GM06990 (cell line): Measurements from ENCODE around the gene PDGFA.

Experiments used
- DNase-seq: peaks from one replicate; pipeline ENCODE4 v3.0.0-alpha.2; 2011; ENCODE audit not compliant: insufficient read length; ENCODE audit errors: extremely low read depth
- H3K27me3 ChIP-seq: replicated peaks from 2 replicates; pipeline ENCODE4 v1.6.0; 2011; ENCODE audit warnings: low read length; ENCODE audit not compliant: control insufficient read depth, insufficient read depth
- H3K36me3 ChIP-seq: 2 replicates; pipeline ENCODE4 v1.5.1; 2011; ENCODE audit warnings: low read length; ENCODE audit not compliant: control insufficient read depth, insufficient read depth
- H3K4me3 ChIP-seq: replicated peaks from 2 replicates; pipeline ENCODE4 v1.5.1; 2011; ENCODE audit warnings: low read depth, mild to moderate bottlenecking, control low read depth, low read length
- TF ChIP-seq, protein P1 (sequence below): IDR thresholded peaks from 2 replicates; pipeline ENCODE4 v1.5.1; 2011; ENCODE audit warnings: low read length, control low read depth, mild to moderate bottlenecking, inconsistent platforms; ENCODE audit not compliant: insufficient read depth, poor library complexity, severe bottlenecking

Gene PDGFA

GRCh38 chr7:515628-516027, 4.0 kb downstream of the PDGFA start:
- DNase-seq, result no peak
- H3K4me3 ChIP-seq, result no peak overlapping the region
- H3K27me3 ChIP-seq, result no peaks in the 10 kb centered on the region; the same call in 1 of the 2 replicates
- TF ChIP-seq, protein P1, sequence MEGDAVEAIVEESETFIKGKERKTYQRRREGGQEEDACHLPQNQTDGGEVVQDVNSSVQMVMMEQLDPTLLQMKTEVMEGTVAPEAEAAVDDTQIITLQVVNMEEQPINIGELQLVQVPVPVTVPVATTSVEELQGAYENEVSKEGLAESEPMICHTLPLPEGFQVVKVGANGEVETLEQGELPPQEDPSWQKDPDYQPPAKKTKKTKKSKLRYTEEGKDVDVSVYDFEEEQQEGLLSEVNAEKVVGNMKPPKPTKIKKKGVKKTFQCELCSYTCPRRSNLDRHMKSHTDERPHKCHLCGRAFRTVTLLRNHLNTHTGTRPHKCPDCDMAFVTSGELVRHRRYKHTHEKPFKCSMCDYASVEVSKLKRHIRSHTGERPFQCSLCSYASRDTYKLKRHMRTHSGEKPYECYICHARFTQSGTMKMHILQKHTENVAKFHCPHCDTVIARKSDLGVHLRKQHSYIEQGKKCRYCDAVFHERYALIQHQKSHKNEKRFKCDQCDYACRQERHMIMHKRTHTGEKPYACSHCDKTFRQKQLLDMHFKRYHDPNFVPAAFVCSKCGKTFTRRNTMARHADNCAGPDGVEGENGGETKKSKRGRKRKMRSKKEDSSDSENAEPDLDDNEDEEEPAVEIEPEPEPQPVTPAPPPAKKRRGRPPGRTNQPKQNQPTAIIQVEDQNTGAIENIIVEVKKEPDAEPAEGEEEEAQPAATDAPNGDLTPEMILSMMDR, result no peak
- H3K36me3 ChIP-seq, result peaks cover 2% of the 10 kb centered on the region

GRCh38 chr7:514651-515598, 4.7 kb downstream of the PDGFA start:
- Histone ChIP-seq H3K27me3 (no peaks in the 10 kb centered on the region), H3K36me3 (peaks cover 4% of the 10 kb centered on the region), H3K4me3 (no peak overlapping the region; the same call in 1 of the 2 replicates)
- DNase-seq, result no peak
- TF ChIP-seq, protein P1, result no peak

- Histone ChIP-seq H3K4me3 (no peak overlapping the region), H3K27me3 (no peaks in the 10 kb centered on the region), H3K36me3 (peaks cover 6% of the 10 kb centered on the region)
- no peak for DNase-seq
- TF ChIP-seq, protein P1, result no peak
These were observed 5.4 kb downstream of the PDGFA start for GRCh38 chr7:514242-514641.

DNA sequence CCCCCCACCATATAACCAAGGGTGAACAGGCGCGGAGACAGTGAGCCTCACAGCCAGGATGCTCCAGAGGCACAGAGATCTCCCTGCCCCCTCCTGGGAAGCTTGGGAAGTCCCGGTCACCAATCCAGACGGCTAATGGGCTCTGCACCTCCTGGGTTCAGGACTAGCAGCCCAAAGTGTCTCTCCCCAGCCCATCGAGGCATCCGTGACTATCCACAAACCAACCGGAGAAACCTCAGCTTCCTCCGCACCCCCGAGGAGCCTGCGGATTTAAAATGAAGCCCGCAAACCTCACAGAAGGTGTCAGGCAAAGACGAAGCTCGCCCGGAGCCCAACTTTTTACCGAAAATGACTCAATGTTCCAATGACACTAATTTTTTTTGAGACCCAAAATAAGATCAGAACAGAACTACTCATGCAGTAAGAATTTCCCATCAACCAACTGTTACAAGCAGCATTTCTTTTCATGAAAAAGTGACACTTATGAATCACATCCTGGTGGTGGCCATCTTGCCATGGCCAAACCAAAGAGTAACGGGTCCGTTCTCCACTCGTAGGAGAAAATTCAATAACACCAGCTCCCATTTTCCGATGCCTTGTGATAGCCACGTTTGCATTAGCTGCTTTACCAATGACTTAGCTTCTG, 6.0 kb downstream of the PDGFA start:
- H3K36me3 ChIP-seq, result peaks cover 6% of the 10 kb centered on the region
- TF ChIP-seq, protein P1, result no peak
- H3K4me3 ChIP-seq, result no peak overlapping the region
- no peak for DNase-seq
- no peaks in the 10 kb centered on the region for H3K27me3 ChIP-seq

GRCh38 chr7:512541-513311, 6.9 kb downstream of the PDGFA start:
- Histone ChIP-seq H3K36me3 (peaks cover 6% of the 10 kb centered on the region), H3K4me3 (no peak overlapping the region), H3K27me3 (no peaks in the 10 kb centered on the region)
- TF ChIP-seq, protein P1, result no peak
- no peak for DNase-seq
